WERI-Rb-1 (cell line): ENCODE measurements around the gene VPS13D.
A peak's percentile ranks its signal among the peaks of the same experiment; 100 is the strongest.

Experiments used
- DNase-seq: peaks from one replicate; pipeline ENCODE4 v3.0.0-alpha.2; 2020
- H3K27ac ChIP-seq: fragments of 250-450 bp; sonication (Bioruptor Pico); 2 replicates; pipeline ENCODE4 v1.5.1; 2020; ENCODE audit warnings: mild to moderate bottlenecking, moderate library complexity
- H3K27me3 ChIP-seq: fragments of 250-450 bp; sonication (Bioruptor Pico); 2 replicates; pipeline ENCODE4 v1.5.1; 2021; ENCODE audit warnings: mild to moderate bottlenecking, low read depth, moderate library complexity; ENCODE audit not compliant: insufficient read depth, severe bottlenecking
- H3K36me3 ChIP-seq: fragments of 250-450 bp; sonication (Bioruptor Pico); 2 replicates; pipeline ENCODE4 v1.5.1; 2020; ENCODE audit warnings: mild to moderate bottlenecking, moderate library complexity
- H3K4me3 ChIP-seq: 2 replicates; pipeline ENCODE4 v1.5.1; 2011; ENCODE audit warnings: low read depth, mild to moderate bottlenecking, control low read depth, low read length
- H3K9me3 ChIP-seq: fragments of 250-450 bp; sonication (Bioruptor Pico); 2 replicates; pipeline ENCODE4 v1.5.1; 2021; ENCODE audit warnings: mild to moderate bottlenecking, moderate library complexity; ENCODE audit not compliant: severe bottlenecking
- TF ChIP-seq, protein P1 (sequence below): IDR thresholded peaks from 2 replicates; pipeline ENCODE4 v1.5.1; 2011; ENCODE audit warnings: low read depth, mild to moderate bottlenecking, control low read depth, inconsistent platforms, low read length

Gene VPS13D

DNA sequence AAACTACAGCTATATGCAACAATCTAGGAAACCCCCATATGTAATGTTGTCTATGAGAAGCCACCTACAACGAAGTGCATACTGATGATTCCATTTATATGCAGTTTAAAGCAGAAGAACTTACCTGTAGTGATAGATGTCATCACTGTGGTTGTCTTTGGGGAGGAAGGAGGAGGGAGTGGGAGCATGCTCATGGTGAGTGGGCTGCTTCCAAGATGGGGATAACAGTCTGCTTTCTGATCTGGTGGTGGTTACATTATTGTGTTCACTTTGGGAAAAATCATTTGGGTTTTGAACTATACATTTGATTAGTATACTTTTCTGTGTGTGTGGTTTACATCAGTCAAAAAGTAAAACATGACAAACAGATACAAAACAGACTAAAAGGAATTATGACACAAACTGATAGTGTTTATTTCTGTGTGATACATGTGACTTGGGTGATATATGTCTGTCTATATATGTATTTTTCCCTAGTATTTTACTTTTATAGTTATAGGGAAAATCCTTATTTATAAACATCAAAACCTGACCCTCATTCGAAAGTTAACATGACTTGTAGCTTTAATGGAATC lies 184.7 kb downstream of the VPS13D start:
- H3K9me3 ChIP-seq: no peaks in the 10 kb centered on the region
- H3K36me3 ChIP-seq: peaks cover 7% of the 10 kb centered on the region
- TF ChIP-seq, protein P1, sequence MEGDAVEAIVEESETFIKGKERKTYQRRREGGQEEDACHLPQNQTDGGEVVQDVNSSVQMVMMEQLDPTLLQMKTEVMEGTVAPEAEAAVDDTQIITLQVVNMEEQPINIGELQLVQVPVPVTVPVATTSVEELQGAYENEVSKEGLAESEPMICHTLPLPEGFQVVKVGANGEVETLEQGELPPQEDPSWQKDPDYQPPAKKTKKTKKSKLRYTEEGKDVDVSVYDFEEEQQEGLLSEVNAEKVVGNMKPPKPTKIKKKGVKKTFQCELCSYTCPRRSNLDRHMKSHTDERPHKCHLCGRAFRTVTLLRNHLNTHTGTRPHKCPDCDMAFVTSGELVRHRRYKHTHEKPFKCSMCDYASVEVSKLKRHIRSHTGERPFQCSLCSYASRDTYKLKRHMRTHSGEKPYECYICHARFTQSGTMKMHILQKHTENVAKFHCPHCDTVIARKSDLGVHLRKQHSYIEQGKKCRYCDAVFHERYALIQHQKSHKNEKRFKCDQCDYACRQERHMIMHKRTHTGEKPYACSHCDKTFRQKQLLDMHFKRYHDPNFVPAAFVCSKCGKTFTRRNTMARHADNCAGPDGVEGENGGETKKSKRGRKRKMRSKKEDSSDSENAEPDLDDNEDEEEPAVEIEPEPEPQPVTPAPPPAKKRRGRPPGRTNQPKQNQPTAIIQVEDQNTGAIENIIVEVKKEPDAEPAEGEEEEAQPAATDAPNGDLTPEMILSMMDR: no peak

GRCh38 chr1:12415038-12415466 lies 185.2 kb downstream of the VPS13D start:
- TF ChIP-seq, protein P1: no peak
- DNase-seq: no peak
- H3K27ac ChIP-seq: no peak overlapping the region
- H3K4me3 ChIP-seq: no peak overlapping the region
- no peaks in the 10 kb centered on the region for H3K27me3 ChIP-seq
- no peaks in the 10 kb centered on the region for H3K9me3 ChIP-seq
- peaks cover 3% of the 10 kb centered on the region for H3K36me3 ChIP-seq

More for the DNA sequence above, 184.7 kb downstream of the VPS13D start:
- Histone ChIP-seq H3K27ac (no peak overlapping the region), H3K27me3 (no peaks in the 10 kb centered on the region), H3K4me3 (no peak overlapping the region)
- no peak for DNase-seq

DNA sequence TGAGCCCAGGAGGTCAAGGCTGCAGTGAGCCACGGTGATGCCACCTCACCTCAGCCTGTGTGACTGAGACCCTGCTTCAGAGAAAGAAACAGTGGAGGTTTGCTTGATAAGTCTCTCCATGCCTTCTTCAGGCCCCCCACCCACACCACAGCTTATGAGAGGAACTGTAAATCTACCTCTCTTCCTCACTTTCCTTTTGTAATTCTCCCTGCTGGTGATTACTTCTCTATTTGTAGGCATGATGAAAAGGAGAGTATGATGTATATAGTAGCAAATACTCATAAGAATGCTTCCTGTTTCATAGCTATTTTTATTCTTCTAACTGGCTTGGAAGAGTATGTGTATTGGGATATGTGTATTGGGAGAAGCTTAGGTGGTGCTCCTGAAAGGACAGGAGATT lies 186.3 kb downstream of the VPS13D start:
- H3K36me3 ChIP-seq: no peaks in the 10 kb centered on the region; the same call in 1 of the 2 replicates
- no peaks in the 10 kb centered on the region for H3K9me3 ChIP-seq
- DNase-seq: no peak
- H3K27me3 ChIP-seq: no peaks in the 10 kb centered on the region
- peak overlapping the region; percentile 16; the same call in 1 of the 2 replicates for H3K27ac ChIP-seq
- H3K4me3 ChIP-seq: no peak overlapping the region
- TF ChIP-seq, protein P1: no peak

DNA sequence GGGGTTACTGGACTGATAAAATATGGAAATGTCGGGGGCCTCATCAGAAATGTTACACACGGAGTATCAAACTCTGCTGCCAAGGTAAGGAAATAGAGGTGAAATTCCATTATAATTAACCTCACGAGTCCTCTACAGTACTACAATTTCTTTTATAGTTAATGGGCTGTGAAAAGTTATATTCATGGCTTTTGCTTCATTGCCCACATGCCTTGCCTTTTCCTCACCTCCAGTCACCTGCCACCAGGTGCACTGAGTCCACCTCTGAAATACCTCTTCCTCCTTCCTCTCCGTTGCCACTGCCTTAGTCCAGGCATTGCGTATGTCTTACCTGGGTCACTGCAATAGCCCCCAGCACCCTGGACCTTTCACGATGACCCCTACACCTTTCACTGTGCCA lies 186.9 kb downstream of the VPS13D start:
- no peaks in the 10 kb centered on the region for H3K9me3 ChIP-seq
- no peak overlapping the region for H3K27ac ChIP-seq
- no peaks in the 10 kb centered on the region; the same call in 1 of the 2 replicates for H3K36me3 ChIP-seq
- TF ChIP-seq, protein P1: no peak
- DNase-seq: no peak
- no peak overlapping the region for H3K4me3 ChIP-seq
- H3K27me3 ChIP-seq: no peaks in the 10 kb centered on the region

GRCh38 chr1:12417389-12417788 lies 187.6 kb downstream of the VPS13D start:
- Histone ChIP-seq H3K9me3 (no peaks in the 10 kb centered on the region), H3K27me3 (no peaks in the 10 kb centered on the region), H3K27ac (no peak overlapping the region), H3K4me3 (no peak overlapping the region), H3K36me3 (no peaks in the 10 kb centered on the region; the same call in 1 of the 2 replicates)
- TF ChIP-seq, protein P1: no peak
- DNase-seq: no peak

DNA sequence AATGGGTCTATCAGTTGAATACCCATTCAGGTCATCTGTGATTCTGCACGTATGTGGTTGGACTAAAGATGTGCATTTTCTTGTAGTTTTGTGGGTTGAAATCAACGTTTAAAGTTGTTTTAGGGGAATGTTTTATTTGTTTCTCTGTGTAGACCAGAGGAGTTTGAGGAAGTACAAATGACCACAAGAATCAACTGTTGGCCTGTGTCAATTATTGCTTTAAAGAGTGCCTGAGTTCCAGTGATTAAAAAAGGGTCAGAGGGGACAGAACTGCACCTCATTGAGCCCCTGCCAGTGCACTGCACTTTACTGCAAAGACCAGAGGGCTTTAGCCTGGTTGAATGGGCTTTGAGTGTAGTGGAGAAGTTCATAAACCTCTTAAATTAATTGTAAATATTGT lies 190.3 kb downstream of the VPS13D start:
- no peak for DNase-seq
- H3K36me3 ChIP-seq: no peaks in the 10 kb centered on the region
- H3K4me3 ChIP-seq: no peak overlapping the region
- H3K27me3 ChIP-seq: no peaks in the 10 kb centered on the region
- no peak overlapping the region for H3K27ac ChIP-seq
- no peaks in the 10 kb centered on the region for H3K9me3 ChIP-seq
- TF ChIP-seq, protein P1: no peak
